NCI-H1436 treated with DMSO at 0.1 percent for 48 hours (cell line): Measurements from ENCODE around the gene PCDHA9.
"Not testable (repeated sequence)": the region's sequence is repeated elsewhere in the genome, so short reads cannot be mapped to it uniquely, and the experiment has no call there.

Experiments
- DNase-seq: peaks from one replicate; lab custom pipeline; 2025; lab: John Stamatoyannopoulos, UW

PCDHA9 gene

DNA sequence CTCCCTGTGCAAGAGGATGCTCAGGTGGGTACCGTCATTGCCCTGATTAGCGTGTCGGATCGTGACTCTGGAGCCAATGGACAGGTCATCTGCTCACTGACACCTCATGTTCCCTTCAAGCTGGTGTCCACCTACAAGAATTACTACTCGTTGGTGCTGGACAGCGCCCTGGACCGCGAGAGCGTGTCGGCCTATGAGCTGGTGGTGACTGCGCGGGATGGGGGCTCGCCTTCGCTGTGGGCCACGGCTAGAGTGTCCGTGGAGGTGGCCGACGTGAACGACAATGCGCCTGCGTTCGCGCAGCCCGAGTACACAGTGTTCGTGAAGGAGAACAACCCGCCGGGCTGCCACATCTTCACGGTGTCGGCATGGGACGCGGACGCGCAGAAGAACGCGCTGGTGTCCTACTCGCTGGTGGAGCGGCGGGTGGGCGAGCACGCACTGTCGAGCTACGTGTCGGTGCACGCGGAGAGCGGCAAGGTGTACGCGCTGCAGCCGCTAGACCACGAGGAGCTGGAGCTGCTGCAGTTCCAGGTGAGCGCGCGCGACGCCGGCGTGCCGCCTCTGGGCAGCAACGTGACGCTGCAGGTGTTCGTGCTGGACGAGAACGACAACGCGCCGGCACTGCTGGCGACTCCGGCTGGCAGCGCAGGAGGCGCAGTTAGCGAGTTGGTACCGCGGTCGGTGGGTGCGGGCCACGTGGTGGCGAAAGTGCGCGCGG is 28.5 kb downstream of the PCDHA9 start:
- DNase-seq = not testable (repeated sequence)

DNA sequence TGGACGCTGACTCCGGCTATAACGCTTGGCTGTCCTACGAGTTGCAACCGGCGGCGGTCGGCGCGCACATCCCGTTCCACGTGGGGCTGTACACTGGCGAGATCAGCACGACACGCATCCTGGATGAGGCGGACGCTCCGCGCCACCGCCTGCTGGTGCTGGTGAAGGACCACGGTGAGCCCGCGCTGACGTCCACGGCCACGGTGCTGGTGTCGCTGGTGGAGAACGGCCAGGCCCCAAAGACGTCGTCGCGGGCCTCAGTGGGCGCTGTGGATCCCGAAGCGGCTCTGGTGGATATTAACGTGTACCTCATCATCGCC is 29.0 kb downstream of the PCDHA9 start:
- DNase-seq = no peak

DNA sequence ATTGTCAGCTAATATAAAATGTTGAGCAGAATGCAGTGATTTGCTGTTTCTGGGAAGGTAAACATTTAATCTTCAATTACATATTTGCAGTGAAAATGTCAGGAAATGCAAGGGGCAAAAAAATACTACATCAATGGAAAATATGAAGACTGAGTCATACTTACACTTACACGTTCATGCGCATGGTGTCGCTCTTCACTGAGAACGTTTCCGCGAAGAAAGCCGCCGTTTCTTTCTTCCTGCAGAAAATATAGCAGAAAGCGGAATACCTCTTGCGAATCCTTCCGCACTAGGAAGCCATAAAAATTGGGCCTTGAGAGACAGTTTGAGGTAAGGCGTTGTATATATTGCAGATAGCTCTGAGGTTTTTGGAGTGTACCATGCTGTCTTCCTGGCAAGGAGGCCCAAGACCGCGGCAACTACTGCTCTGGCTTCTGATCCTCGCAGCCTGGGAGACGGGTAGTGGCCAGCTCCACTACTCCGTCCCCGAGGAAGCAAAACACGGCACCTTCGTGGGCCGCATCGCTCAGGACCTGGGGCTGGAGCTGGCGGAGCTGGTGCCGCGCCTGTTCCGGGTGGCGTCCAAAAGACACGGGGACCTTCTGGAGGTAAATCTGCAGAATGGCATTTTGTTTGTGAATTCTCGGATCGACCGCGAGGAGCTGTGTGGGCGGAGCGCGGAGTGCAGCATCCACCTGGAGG is 33.9 kb downstream of the PCDHA9 start, which contains the start of gene PCDHA13:
TSS of gene PCDHA13 (plus strand) at position 236 of the 702 bp plus-strand sequence. CDS start at position 381, 145 bp downstream.
- DNase-seq = no peak

DNA sequence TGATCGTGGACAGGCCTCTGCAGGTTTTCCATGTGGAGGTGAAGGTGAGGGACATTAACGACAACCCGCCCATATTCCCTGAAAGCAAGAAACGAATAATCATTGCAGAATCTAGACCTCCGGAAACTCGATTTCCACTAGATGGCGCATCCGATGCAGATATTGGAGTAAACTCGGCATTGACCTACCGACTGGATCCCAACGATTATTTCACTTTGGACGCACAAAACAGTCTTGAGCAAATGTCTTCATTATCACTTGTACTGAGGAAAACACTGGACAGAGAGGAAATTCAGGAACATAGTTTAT is 34.4 kb downstream of the PCDHA9 start:
- DNase-seq = no peak

DNA sequence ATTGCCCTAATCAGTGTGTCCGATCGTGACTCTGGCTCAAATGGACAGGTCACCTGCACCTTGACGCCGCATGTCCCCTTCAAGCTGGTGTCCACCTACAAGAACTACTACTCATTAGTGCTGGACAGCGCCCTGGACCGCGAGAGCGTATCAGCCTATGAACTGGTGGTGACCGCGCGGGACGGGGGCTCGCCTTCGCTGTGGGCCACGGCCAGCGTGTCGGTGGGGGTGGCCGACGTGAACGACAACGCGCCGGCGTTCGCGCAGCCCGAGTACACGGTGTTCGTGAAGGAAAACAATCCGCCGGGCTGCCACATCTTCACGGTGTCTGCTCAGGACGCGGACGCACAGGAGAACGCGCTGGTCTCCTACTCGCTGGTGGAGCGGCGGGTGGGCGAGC is 35.2 kb downstream of the PCDHA9 start:
- no peak for DNase-seq

DNA sequence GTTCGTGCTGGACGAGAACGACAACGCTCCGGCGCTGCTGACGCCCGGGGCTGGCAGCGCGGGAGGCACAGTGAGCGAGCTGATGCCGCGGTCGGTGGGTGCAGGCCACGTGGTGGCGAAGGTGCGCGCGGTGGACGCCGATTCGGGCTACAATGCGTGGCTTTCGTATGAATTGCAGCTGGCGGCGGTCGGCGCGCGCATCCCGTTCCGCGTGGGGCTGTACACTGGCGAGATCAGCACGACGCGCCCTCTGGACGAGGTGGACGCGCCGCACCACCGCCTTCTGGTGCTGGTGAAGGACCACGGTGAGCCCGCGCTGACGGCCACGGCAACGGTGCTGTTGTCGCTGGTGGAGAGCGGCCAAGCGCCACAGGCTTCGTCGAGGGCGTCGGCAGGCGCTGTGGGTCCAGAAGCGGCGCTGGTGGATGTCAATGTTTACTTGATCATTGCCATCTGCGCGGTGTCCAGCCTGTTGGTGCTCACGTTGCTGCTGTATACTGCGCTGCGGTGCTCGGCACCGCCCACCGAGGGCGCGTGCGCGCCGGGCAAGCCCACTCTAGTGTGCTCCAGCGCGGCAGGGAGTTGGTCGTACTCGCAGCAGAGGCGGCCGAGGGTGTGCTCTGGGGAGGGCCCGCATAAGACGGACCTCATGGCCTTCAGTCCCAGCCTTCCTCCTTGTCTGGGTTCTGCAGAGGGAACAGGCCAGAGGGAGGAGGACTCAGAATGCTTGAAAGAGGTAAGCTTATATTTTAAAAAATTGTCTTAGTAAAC is 35.9 kb downstream of the PCDHA9 start:
- no peak for DNase-seq
